Stimulated activated CD8-positive, alpha-beta memory T cell treated with anti-CD3 and anti-CD28 coated beads, Interleukin-4, amount 100 ng/mL, for 4 hours (primary cell): ENCODE data around the gene NRIP3.
A peak's percentile ranks its signal among the peaks of the same experiment; 100 is the strongest.
"Not testable (repeated sequence)": the region's sequence is repeated elsewhere in the genome, so short reads cannot be mapped to it uniquely, and the experiment has no call there.

ENCODE experiments used
- DNase-seq, 2 donors: peaks; one replicate each; pipeline ENCODE4 v3.0.0-alpha.2; 2020; ENCODE audit warnings: low read depth in 2 of 2, low spot score in 1 of 2

NRIP3 gene

DNA sequence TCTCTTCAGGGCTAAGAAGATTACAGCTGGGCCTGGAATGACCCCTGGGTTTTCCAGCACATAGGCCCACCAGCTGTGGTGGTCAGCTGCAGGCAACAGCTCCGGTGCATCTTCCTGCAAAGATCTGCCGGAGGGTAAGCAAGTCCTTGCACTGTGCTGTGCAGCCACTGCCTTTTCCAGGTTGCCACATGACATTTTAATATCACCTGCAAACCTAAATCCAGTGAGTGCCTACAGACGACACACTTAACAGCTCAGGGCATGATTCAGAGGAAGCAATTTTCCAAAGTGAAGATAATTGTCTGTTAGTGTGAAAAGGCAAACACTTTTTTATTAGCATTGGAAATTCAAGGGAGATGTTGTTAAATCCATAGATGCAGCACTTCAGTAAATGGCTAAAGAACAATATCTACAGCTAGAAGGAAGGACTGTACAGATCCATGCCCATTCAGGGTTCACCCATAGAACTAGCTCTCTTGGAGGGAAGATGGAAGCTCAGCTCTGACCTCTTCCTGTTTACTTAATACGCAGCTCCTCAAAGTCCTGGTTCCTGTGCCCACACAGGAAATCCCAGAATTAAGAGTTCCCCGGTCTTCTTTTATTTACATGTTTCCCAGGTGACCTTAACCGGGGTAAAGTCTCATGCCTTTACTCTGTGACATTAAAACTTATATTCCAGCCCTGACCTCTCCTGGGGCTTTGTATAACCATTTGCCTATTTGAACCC is 13.3 kb upstream of the NRIP3 start:
- DNase-seq: no peak

DNA sequence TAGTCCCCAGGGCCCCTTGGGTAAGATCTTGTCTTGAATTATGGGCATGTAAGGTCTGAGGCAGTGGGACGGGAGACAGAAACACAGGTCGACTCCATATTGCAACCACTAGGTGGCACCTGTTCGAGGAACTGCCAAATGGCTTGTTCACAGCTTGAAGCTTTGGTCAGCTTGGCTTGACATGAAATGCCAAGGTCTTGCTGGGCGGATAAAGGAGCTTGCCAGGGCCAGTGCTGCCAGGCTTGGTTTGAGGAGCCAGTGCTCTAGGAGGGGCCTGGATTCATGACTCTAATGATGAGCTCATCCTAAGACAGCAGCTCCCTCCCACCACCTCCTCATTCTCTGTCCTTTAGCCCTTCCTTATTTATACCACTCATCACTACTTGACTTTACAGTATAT is 11.9 kb upstream of the NRIP3 start:
- DNase-seq: peak; percentile 4 to 5

DNA sequence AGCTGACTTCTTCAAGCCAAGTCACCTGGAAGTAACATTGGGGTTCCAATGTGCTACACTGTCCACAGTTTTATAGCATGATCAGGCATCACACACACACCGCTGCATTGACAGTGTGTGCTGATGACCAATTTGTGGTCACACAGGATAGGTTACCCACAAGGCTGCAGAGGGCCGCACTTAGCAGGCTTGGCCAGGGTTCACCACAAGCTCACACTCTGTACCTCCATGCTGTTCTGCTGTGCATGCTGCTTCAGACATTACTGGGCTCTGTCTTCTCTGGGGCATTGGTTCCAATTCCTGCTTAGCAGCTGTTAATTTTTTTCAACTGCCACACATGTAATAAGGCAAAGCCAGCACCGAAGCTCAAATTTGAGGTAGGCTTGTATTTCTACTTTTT is 11.0 kb upstream of the NRIP3 start:
- no peak for DNase-seq

DNA sequence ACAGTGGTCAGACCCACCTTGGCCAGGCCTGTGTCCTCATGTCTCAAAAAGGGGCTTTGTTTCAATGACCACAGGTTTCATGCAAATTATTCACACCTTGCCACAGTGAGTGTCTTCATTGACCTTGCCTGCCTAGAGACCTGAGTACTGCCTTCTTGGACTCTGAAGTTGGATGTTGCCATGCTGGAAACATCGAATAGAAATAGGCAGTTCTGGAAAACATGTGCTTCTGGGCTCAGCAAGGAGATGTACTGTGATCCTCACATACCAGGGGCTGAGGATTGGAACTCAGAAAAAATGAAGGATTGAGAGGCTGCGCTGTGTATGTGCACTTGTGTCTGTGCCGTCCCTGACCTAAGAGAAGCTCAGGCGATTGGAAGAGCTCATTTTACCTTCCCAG is 9.6 kb upstream of the NRIP3 start:
- DNase-seq: no peak

DNA sequence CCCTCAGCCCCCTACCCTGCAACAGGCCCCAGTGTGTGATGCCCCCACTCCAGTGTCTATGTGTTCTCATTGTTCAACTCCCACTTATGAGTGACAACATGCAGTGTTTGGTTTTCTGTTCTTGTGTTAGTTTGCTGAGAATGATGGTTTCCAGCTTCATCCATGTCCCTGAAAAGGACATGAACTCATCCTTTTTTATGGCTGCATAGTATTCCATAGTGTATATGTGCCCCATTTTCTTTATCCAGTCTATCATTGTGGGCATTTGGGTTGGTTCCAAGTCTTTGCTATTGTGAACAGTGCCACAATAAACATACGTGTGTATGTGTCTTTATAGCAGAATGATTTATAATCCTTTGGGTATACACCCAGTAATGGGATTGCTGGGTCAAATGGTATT is 5.7 kb upstream of the NRIP3 start:
- DNase-seq: not testable (repeated sequence)

DNA sequence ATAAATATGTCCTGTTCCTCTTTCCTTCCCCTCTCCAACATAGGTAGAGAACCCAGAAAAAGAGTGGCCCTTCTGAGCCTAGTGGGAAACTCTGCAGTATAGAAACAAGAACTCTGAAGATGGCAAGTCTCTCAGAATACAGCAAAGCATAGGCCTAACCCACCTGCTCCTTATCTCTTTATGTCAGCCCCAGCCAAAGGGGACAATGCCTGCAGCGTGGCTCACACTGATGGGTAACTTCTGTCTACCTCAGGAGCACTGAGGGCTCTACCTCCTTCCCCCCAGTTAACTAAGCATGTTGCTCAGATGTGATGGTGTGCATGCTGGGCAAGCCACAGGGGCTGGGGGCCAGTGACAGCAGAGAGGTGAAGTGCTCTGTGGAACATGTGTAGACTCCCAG is 4.9 kb upstream of the NRIP3 start:
- no peak for DNase-seq

DNA sequence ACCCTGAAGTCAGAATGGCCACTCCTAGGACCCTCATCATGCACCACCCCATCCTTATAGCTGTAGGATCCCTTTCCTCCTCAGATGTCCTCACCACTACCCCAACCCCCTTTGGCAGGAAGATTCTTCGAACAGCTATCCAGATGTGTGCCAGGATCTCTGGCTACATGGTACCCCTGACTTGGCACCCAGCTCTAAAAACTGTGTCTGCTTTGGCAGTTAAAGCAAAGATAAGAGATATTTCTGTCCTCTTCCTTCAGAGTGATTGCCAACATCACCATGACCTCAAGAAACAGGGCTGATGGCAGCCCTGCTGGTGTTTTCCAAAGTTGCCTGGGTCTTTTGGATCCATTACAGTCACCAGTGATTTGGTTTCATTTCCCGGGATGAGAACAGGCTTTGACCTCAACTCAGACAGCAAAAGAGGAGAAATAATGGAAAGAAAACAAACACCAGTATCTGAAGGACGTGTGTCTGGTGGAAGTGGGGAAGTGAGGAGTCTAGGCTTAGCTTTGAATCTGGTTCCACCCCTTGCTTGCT is 4.3 kb upstream of the NRIP3 start:
- DNase-seq: no peak

DNA sequence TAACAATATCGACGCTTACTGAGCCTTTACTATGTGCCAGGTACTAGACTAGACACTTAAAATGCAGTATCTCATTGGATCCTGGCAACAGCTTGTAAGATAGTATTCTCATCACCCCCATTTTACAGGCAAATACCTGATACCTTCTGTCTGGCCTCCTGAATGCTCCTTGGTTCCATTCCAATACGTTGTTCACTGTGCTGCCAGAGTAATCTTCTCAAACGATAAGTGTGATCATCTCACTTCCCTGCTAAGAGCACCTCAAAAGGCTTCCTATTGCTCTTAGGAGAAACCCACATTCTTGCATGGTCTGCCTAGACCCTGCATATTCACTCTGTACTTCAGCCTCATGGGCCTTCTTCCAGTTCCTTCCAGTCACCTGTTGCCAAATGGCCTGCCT is 1.3 kb upstream of the NRIP3 start:
- no peak for DNase-seq

DNA sequence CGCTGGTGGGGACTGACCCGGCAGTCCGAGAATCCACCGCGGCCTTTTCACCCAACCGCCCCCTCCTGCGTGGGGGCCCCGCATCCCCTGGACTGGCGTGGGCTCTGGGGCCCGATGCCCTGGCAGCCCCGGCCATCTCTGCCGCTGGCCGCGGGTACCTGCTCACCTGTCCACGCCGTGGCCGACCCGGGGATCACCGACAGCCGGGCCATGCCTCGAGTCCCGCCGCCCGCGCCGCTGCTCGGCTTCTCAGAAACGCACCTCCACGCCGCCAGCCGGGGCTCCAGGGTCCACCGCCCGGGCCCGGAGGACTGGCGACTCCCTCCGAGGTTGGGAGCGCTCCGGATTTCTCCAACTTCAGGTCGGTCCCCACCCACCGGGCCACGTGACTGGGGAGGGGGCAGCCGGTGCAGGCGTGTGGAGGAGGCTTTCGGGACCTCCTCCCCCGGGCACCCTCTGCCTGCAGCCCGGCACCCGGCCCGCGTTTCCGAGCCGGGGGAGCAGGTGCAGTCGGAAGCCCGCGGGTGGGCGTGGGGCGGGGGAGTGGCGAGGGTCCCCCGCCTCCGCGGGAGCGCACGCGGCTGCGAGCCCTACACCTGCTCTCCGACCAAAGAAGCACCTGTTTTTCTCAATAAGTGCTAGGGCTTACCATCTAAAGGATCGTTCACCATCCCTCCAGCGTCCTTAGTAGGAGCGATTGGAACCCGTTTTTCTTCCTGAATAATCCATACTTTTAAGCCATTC is 554 bp upstream of the NRIP3 start:
- DNase-seq: no peak

DNA sequence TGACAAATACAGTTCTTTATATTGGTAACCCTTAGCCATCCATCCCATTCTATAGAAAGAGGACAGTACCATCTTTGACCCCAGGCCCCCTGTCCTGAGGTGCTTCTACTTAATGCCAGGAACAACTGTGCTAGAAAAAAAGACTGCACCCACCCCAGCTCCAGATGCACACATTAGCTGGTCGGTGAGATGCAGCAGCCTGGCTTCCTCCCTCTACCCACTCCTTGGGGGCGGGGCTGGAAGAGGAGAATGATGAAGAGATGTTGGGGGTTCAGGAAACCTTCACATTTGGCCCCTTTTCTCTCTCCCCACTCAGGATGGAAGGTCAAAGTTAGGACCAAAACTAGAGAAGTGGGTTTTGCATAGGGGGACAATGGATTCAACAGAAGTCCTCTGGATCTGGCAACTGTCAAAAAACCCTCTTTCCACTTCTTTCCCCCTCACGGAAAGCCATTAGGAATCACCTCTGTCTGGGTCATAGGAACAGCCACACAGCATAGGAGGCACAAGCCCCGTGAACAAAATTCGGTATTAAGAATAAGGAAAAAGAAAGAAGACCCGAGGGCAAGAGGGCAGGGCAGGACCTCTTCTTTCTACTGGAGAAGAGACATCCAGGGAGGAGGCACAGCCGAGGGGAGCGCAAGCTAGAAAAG is 755 bp downstream of the NRIP3 start:
- no peak for DNase-seq

DNA sequence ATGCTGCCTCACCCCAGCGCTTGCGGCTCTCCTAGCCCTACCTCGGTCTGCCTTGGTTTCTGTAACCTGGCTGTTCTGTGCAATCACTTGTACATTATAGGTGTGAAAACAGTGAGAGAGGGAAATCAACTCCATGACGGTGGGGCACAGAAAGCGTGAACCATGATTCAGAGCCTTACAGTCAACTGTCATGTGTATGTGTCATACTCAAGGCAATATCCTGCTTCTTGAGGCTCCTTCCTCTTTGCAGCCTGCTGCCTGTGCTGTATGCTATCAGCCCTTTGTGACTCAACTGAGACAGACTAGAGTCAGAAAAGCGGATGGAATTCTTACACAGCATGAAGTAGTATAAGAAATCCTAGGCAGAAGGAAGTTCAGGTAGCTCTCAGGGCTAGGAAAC is 2.1 kb downstream of the NRIP3 start:
- DNase-seq: peak in 1 of 2 donors; percentile 7

DNA sequence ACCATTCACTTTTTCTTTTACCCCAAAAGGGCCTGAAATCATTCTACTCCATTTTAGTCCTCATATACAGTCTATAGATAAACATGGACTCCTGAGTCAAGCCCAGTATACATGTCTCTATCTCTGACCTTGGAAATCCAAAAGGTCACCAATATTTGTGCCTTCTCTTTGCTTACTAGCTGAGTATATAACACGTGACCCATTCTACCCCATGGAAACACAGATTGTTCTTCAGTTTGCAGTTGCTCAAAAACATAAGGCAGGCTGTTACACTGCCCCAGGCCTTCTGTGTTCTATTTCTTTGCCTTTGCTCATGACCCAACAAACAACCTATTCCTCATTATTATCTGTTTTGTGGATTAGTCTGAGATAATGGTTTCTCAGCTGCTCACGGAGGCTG is 5.8 kb downstream of the NRIP3 start:
- DNase-seq: no peak

DNA sequence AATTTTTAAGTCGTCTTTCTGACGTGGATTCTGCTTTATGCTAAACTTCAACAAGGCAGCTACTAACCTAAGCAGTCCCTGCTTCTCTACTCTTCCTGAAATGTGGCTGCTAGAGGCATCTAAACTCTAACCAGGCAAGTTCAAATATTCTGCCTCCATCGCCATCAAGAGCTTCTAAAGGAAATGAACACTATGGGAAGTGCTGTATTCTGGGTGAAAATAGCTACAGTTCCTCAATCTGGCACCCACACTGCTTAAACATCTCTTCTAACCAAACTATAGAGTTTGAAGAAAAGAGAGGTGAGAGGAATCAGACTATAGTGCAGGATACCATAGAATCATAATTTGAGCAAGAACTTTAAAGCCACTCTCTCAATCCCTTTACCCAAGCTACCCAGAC is 6.3 kb downstream of the NRIP3 start:
- DNase-seq: no peak

DNA sequence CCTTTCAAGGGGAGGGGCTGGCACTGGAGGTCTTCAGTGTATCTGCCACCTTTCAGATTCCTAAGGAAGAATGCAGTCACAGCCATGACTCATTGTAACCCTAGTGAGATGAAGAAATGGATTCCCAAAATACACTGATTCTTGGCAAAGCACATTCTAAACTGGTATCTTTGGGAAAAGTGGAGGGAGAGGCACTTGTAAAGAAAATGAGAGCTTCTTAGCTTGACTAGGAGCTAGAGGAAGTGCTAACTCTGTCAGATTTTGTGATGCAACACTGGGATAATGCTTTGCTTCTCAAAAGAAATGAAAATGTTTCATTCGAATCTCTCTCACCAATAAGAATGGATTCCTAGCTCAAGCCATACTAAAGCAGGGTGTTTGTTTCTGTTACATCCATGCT is 14.3 kb downstream of the NRIP3 start:
- no peak for DNase-seq

DNA sequence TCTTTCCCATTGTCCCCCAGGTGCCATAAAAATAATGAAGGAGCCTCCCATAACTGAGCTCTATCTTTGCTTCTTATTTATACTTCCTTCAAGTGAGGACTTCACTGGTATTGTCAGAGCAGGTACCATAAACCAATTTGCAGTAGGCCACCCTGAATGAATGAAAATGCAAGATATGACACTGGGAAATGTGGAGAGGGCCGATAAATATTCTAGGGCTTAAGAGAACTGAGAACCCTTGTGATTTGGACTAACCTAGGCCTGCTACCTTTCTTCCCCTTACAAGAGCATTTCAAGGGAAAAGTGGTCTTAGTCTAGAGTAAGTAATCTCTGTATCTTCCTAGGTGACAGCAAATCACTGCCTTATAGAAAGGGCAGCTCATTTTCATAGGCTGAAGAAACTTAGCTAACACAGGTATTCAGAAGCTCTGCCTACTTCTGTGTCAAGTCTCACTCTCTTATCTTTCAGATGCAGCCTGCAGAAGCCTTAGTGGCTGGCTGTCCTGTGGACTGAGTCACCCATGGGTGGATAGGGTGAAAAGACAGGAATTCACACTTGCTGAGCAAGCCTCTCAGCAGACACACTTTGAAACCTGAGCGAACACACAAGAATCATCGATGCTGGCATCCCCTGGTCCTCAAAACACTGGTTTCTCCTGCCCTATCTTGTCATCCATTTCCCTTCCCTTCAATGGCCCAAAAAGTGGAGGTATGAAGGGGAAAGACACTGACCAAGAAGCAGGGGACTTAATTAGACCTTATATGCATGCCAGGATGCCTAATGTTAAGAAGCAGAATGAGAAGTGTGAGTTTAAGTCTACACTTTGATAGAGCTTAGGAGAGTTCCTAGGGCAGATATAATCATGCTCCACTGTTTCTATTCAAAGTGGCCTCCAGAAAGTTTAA is 15.2 kb downstream of the NRIP3 start:
- no peak for DNase-seq

DNA sequence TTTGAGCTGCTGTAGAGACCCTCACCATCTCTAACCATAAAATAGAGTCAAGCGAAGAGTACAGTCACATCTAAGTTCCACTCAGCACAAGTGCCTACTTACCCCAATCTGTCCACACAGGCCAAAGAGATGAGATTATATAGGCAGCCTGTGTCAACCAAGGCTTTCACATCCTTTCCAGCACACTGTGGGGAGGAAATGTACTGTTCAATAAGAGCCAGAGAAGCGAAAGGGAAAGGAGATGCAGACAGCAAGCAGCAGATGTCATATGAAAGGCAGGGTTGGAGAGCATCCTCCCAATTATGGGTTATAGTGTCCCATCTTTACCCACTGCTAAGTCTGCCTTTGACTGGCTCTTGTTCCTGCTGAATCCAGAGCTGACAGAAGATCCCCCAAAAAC is 16.4 kb downstream of the NRIP3 start:
- DNase-seq: no peak

DNA sequence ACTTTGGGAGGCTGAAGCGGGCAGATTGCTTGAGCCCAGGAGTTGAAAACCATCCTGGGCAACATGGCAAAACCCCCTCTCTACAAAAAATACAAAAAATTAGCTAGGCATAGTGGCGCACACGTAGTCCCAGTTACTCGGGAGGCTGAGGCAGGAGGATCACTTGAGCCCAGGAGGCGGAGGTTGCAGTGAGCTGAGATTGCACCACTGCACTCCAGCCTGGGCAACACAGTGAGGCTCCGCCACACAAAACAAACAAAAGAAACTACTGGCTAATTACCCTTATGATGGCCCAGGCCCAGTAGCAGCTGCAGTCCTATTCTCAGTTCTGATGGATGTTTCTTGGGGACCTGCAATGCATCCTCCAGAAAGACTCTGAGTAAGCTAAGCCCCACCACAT is 17.0 kb downstream of the NRIP3 start:
- DNase-seq: not testable (repeated sequence)

DNA sequence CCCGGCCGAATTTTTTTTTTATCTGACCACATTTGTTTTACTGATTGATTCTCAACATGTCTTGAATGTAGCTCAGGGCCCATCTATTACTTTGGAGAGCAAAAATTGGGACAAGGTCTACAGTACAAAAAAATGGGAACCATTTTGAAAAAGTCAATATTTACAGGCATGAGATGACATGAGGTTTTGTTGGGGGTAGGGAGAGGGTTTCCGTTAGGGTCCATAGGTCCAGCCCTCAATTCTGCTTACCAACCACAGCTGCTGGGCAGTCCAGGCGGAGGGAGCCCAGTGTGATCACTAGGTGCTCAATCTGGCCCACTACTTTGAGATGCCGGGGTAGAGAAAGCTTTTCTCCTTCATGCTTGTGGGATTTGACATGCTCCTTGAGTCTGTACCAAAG is 18.3 kb downstream of the NRIP3 start:
- DNase-seq: no peak

DNA sequence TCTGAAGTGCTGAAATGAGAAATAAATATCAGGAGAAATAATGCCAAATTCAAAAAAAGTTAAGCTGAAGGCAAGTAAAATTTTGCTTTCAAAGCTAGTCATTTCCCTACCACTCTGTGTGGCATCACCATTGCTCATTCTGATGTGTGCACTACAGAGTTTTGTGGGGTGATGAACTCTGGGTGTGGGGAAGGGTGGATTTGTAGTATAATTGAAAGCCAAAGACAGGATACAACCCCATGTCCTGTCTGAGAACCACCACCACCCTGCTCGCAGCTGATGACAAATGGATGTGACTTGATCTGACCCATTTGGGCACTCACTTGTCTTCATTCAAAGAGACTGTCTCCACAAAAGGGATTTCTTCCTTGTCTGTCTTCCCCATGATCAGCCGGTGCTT is 20.2 kb downstream of the NRIP3 start:
- no peak for DNase-seq

DNA sequence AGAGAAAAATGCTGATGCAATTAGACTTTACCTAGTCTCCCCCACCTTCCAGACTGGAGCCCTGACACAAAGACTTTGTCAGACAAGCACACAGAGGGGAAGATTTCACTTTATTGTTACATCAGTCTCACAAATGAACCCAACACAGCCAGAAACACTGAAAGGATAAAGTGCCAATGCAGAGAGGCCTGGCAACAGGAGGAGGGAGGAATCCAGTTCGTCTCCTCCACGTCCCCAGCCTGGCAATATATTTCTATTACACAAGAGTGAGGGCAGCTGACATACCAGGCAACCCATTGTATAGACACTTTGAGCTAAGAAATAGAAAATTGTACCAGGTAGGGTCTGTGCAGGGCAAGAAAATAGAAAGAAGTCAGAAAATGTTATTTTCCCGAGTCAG is 23.3 kb downstream of the NRIP3 start:
- no peak for DNase-seq

DNA sequence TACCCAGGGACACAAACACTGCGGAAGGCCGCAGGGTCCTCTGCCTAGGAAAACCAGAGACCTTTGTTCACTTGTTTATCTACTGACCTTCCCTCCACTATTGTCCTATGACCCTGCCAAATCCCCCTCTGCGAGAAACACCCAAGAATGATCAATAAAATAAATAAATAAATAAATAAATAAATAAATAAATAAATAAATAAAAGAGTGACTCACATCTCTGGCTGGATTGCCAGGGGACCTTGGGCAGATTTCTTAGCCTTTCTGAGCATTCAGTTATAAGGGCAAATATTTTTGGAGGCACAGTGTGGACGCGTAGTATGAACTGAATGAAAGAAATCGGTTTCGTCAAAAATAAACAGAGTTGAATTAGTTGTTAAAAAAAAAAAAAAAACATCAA is 24.4 kb downstream of the NRIP3 start:
- DNase-seq: not testable (repeated sequence)
